HCT116 (cell line): ENCODE data around the gene TSPO.

ENCODE experiments used
- EZH2phosphoT487 ChIP-seq: fragments of 200-600 bp; IDR thresholded peaks from 2 replicates; pipeline ENCODE4 v1.6.1; 2018; ENCODE audit warnings: antibody characterized with exemption, borderline replicate concordance
- POLR2A ChIP-seq: IDR thresholded peaks from 2 replicates; pipeline ENCODE4 v1.7.0; 2011; ENCODE audit warnings: borderline replicate concordance; ENCODE audit not compliant: insufficient read depth, insufficient read length; ENCODE audit errors: extremely low read depth
- RAD21 ChIP-seq: IDR thresholded peaks from 2 replicates; pipeline ENCODE4 v1.6.1; 2012; ENCODE audit warnings: low read depth, mild to moderate bottlenecking
- SIN3A ChIP-seq: IDR thresholded peaks from 2 replicates; pipeline ENCODE4 v1.6.1; 2012; ENCODE audit warnings: low read depth
- TF ChIP-seq, protein P1 (sequence below): IDR thresholded peaks from 2 replicates; pipeline ENCODE4 v1.6.1; 2012; ENCODE audit warnings: low read depth
- TF ChIP-seq, protein P2 (sequence below), 3 experiments: fragments of 200-600 bp in 1 of 3; sonication (generic) in 1 of 3; IDR thresholded peaks in 2 of 3; conservative IDR thresholded peaks in 1 of 3; 2 replicates each; pipeline ENCODE4 v1.5.1; 2012 to 2017; ENCODE audit warnings: low read depth in 2 of 3, low read length in 2 of 3, antibody characterized with exemption in 1 of 3, borderline replicate concordance in 1 of 3, control low read depth in 1 of 3, mild to moderate bottlenecking in 1 of 3, mixed read lengths in 1 of 3, mixed run types in 1 of 3, moderate library complexity in 1 of 3; ENCODE audit not compliant: insufficient read depth in 1 of 3

DNA sequence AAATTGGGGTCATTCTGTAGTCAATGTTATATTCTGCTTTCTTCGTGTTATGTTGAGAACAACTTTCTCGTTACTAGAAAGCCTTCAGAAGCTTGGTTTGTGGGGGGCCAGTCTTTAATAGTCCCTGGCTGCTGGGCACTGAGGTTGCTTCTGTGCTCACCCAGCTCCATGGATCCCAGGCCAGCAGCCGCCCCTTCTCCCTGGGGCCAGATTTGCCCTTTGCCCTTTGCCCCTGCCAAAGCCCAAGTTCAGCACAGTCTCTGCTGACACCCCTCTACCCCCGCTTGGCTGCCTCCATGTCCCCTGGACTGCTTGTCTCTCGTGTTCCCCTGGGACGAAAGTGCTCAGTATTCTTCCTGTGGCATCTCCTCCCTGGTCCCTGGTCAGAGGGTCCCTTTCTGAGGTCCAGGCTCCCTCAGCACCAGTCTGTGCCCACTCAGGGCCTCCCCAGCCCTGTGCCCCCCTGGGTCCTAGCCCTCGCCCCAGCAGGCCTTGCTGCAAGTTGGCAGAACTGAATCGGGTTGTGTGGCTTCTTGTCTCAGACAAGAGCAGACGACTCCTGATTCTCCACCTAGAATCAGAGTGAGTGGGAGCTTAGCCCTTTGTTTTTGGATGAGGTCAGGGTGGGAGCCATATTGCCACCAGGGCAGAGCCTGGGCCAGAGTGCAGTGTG lies 6.7 kb downstream of the TSPO start:
- TF ChIP-seq, protein P1, sequence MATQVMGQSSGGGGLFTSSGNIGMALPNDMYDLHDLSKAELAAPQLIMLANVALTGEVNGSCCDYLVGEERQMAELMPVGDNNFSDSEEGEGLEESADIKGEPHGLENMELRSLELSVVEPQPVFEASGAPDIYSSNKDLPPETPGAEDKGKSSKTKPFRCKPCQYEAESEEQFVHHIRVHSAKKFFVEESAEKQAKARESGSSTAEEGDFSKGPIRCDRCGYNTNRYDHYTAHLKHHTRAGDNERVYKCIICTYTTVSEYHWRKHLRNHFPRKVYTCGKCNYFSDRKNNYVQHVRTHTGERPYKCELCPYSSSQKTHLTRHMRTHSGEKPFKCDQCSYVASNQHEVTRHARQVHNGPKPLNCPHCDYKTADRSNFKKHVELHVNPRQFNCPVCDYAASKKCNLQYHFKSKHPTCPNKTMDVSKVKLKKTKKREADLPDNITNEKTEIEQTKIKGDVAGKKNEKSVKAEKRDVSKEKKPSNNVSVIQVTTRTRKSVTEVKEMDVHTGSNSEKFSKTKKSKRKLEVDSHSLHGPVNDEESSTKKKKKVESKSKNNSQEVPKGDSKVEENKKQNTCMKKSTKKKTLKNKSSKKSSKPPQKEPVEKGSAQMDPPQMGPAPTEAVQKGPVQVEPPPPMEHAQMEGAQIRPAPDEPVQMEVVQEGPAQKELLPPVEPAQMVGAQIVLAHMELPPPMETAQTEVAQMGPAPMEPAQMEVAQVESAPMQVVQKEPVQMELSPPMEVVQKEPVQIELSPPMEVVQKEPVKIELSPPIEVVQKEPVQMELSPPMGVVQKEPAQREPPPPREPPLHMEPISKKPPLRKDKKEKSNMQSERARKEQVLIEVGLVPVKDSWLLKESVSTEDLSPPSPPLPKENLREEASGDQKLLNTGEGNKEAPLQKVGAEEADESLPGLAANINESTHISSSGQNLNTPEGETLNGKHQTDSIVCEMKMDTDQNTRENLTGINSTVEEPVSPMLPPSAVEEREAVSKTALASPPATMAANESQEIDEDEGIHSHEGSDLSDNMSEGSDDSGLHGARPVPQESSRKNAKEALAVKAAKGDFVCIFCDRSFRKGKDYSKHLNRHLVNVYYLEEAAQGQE: no peak
- TF ChIP-seq, protein P2, sequence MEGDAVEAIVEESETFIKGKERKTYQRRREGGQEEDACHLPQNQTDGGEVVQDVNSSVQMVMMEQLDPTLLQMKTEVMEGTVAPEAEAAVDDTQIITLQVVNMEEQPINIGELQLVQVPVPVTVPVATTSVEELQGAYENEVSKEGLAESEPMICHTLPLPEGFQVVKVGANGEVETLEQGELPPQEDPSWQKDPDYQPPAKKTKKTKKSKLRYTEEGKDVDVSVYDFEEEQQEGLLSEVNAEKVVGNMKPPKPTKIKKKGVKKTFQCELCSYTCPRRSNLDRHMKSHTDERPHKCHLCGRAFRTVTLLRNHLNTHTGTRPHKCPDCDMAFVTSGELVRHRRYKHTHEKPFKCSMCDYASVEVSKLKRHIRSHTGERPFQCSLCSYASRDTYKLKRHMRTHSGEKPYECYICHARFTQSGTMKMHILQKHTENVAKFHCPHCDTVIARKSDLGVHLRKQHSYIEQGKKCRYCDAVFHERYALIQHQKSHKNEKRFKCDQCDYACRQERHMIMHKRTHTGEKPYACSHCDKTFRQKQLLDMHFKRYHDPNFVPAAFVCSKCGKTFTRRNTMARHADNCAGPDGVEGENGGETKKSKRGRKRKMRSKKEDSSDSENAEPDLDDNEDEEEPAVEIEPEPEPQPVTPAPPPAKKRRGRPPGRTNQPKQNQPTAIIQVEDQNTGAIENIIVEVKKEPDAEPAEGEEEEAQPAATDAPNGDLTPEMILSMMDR (IDR thresholded peaks at IDR 0.05 in 2 of 3, conservative IDR thresholded peaks at IDR 0.05 in 1 of 3; ENCODE audit: borderline replicate concordance in 1 of 3, insufficient read depth in 1 of 3, low read depth in 2 of 3, low read length in 2 of 3): no peak
- TF ChIP-seq EZH2phosphoT487: no peak
- TF ChIP-seq RAD21: no peak
- no peak for TF ChIP-seq SIN3A
- TF ChIP-seq POLR2A: no peak
